ENCODE measurements around the gene NOL4L.

NOL4L gene

GRCh38 chr20:32535316-32535952 lies 49.7 kb downstream of the NOL4L start:
- no peak for DNase-seq (ENCODE audit: low read depth in 1 of 2, low spot score in 1 of 2)
- no peak overlapping the region for H3K4me3 ChIP-seq (replicated peaks; ENCODE audit: insufficient read depth, low read length)
- no peaks in the 10 kb centered on the region for H3K27me3 ChIP-seq (ENCODE audit: insufficient read depth, poor library complexity, severe bottlenecking)
- no peak overlapping the region for H3K27ac ChIP-seq (replicated peaks)
- TF ChIP-seq POLR2AphosphoS5 (IDR thresholded peaks at IDR 0.05; ENCODE audit: low read depth) (no peak), SPI1 (IDR thresholded peaks at IDR 0.05; ENCODE audit: borderline replicate concordance, low read depth) (no peak), REST (IDR thresholded peaks at IDR 0.05; ENCODE audit: insufficient replicate concordance, low read depth) (no peak), GABPA (IDR thresholded peaks at IDR 0.05; ENCODE audit: low read depth) (no peak)
- TF ChIP-seq, protein P1, sequence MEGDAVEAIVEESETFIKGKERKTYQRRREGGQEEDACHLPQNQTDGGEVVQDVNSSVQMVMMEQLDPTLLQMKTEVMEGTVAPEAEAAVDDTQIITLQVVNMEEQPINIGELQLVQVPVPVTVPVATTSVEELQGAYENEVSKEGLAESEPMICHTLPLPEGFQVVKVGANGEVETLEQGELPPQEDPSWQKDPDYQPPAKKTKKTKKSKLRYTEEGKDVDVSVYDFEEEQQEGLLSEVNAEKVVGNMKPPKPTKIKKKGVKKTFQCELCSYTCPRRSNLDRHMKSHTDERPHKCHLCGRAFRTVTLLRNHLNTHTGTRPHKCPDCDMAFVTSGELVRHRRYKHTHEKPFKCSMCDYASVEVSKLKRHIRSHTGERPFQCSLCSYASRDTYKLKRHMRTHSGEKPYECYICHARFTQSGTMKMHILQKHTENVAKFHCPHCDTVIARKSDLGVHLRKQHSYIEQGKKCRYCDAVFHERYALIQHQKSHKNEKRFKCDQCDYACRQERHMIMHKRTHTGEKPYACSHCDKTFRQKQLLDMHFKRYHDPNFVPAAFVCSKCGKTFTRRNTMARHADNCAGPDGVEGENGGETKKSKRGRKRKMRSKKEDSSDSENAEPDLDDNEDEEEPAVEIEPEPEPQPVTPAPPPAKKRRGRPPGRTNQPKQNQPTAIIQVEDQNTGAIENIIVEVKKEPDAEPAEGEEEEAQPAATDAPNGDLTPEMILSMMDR (IDR thresholded peaks at IDR 0.05; ENCODE audit: insufficient read depth, low read length): no peak

GRCh38 chr20:32534661-32535240 lies 50.4 kb downstream of the NOL4L start:
- H3K27ac ChIP-seq (replicated peaks): no peak overlapping the region
- TF ChIP-seq SPI1 (IDR thresholded peaks at IDR 0.05; ENCODE audit: borderline replicate concordance, low read depth): no peak
- TF ChIP-seq, protein P1 (IDR thresholded peaks at IDR 0.05; ENCODE audit: insufficient read depth, low read length): no peak
- TF ChIP-seq POLR2AphosphoS5 (IDR thresholded peaks at IDR 0.05; ENCODE audit: low read depth): no peak
- no peak for TF ChIP-seq GABPA (IDR thresholded peaks at IDR 0.05; ENCODE audit: low read depth)
- no peak for TF ChIP-seq REST (IDR thresholded peaks at IDR 0.05; ENCODE audit: insufficient replicate concordance, low read depth)
- H3K4me3 ChIP-seq (replicated peaks; ENCODE audit: insufficient read depth, low read length): no peak overlapping the region
- no peaks in the 10 kb centered on the region for H3K27me3 ChIP-seq (ENCODE audit: insufficient read depth, poor library complexity, severe bottlenecking)
- DNase-seq (ENCODE audit: low read depth in 1 of 2, low spot score in 1 of 2): peak in 1 of 2 experiments; percentile 23

DNA sequence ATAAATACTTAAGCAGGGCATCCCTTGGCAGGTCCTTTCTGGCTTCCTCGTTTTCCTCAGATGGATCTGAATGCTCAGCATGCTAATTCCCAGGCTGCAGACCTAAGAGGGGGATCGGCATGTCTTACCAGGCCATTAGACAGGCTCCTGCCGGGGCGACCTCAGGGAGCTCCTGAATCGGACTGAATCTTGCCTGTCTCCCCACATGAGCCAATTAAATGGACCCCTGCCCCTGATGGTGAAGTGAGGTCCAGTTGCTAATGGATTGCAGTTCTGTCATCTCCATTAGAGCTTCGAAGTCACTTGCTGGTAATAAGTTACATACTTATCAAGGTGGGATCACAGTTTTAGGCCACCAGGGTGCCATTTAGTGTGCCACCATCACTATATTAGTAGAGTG lies 51.4 kb downstream of the NOL4L start:
- Histone ChIP-seq H3K27ac (replicated peaks) (no peak overlapping the region), H3K27me3 (ENCODE audit: insufficient read depth, poor library complexity, severe bottlenecking) (no peaks in the 10 kb centered on the region), H3K4me3 (replicated peaks; ENCODE audit: insufficient read depth, low read length) (no peak overlapping the region)
- no peak for TF ChIP-seq POLR2AphosphoS5 (IDR thresholded peaks at IDR 0.05; ENCODE audit: low read depth)
- TF ChIP-seq SPI1 (IDR thresholded peaks at IDR 0.05; ENCODE audit: borderline replicate concordance, low read depth): no peak
- no peak for TF ChIP-seq REST (IDR thresholded peaks at IDR 0.05; ENCODE audit: insufficient replicate concordance, low read depth)
- no peak for TF ChIP-seq GABPA (IDR thresholded peaks at IDR 0.05; ENCODE audit: low read depth)
- TF ChIP-seq, protein P1 (IDR thresholded peaks at IDR 0.05; ENCODE audit: insufficient read depth, low read length): no peak
- no peak for DNase-seq (ENCODE audit: low read depth in 1 of 2, low spot score in 1 of 2)

Data from HL-60 (cell line).